Amygdala (tissue), 56 donors: ENCODE data around the gene SLC6A13.

Experiments
- DNase-seq, 56 donors: peaks; one replicate each; lab custom pipeline; 2025; lab: John Stamatoyannopoulos, UW

Gene SLC6A13

DNA sequence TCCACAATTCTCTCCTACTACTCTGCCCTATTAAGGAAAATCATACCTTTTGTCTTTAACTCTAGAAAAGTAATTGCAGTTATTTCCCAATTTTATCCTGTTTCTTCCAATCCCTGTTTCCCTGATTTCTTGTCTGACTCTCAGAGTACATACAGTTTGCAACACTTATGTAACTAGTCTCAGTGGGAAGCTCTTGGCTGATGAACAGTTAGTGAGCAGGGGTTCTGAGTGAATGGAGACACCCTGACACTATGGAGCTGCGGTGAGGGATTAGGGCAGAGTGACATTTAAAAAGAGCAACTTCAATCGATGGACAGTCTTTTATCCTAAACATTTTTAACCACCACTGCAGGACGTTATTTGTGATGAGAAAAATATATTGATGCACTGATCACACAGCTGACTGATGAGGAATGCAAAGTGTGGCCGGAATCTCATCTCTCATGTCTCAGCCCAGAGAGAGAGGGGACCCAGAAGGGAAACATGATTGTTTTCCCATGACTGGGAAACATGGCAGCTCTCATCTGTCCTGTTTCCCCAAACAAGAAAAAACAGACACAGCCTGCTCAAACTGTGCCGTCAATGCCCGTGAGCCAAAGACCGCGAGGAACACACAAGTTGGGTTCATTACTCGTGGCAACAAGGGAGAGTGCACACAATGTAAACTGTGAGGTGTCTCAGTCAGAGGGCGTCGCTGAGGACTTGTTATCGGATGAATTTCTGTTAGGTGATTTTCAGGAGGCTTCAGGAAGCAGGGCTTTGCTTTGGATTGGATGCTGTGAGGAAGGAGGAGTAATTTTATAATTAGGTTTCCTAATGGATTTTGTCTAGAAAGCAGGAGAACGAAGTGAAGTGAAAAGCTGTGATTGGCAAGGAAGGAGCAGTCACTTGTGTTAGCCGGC is 5.2 kb upstream of the SLC6A13 start:
- DNase-seq = peak in 2 of 56 donors; percentile 6 to 14

DNA sequence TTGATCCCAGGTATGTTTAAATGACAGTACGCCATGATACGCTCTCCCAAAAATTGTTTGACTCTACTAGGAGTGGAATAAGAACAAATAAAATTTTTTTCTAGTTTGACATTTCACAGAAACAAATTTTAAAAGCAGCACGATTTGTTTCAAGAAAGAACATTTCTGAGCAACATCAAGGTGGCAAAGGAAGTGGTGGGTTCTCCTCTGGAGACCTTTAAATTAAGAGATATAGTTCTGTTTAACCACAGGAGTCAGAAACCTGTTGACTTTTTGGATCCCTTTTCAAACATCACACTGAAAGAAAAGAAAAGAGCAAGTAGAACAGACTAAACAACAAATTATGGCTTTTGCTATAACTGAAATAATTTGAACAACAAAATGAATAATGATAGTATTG is 2.5 kb upstream of the SLC6A13 start:
- DNase-seq = no peak

DNA sequence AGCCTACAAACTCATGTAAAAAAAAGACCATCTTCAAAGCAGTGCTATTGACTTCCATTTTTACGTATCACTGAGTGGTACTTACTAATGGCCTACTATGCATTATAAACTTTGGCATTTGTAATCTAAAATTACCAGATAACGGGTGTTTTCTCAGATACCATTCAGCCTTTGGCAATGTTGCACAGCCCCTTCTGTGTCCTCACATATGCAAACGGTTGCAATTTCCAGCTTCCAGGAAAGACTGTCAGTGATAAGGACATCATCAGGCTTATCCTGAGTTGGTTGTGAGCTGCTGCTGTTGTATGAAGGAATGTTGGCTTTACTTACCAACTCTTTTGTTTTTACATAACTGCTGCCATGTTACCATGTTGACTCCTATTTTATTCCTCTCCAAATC is 1.6 kb upstream of the SLC6A13 start:
- DNase-seq = no peak

DNA sequence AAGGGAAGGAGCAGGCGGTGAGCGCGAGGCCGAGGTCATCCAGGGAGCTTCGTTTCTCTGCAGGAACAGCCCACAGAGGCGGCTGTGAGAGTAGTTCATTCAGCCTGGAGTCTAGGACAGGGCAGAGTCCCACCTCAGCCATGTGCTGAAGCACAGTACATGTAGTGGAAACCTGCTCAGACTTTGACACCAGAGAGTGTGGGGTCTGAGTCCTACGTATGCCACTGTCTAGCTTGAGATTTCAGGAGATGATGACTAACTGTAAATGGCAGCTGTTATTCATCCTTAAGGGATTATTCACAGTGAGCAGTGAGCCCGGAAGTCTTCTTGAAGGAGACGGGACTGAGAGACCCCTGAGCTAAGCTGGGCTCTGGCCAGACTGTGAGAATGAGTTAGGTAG is 938 bp upstream of the SLC6A13 start:
- no peak for DNase-seq

DNA sequence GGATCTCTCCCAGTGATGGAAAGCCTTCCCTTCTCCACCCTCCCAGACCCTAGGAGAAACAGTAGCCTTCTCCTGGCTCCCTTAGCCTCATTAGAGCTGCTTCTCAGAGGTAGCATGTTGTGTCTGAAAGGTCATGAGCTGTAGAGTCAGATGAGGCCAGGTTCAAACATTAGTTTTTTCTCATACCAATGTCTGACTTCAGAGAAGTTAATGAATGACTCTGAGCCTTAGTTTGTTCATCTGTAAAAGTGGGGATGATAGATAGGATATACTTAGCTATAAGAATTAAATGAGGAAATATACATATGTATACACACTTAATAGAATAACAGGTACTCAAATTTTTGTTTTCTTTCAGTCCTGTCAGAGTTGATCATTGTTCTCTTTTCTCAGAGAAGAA is 523 bp downstream of the SLC6A13 start:
- no peak for DNase-seq

DNA sequence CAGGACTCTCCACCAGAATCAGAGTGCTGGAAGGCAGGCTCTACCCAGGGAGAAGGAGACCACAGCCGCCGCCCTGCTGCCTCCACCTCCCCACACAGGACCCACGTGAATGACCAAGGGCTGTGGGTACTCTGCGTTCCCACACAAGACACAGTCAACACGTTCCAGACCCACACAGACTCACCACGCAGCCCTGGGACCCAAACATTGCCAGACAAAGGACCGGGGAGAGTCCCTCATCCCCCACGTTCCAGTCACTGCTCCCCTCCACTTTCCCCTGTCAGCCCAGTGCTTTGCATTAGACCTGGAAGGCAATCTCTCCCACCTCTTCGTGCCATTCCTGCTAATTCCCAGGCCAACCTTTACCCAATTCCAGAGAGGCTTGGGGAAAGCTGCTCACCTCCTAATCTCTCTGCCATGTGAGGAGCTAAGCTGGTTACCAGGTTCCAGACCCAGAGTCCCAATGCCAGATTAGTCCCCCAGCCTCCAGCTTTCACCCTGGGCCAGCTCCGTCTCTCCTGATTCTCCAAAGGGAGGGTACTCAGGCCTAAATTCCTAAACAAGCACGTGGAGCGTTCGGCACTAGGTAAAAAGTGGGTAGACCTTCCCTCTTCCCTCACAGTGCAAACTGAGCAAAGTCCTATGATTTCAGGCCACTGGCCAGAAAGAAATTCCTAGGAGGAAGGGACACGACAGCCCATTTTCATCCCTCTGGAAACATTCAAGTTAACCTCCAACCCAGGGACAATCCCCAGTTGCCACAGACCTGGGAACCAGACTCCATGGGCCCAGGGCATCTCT is 4.9 kb downstream of the SLC6A13 start:
- DNase-seq = no peak

DNA sequence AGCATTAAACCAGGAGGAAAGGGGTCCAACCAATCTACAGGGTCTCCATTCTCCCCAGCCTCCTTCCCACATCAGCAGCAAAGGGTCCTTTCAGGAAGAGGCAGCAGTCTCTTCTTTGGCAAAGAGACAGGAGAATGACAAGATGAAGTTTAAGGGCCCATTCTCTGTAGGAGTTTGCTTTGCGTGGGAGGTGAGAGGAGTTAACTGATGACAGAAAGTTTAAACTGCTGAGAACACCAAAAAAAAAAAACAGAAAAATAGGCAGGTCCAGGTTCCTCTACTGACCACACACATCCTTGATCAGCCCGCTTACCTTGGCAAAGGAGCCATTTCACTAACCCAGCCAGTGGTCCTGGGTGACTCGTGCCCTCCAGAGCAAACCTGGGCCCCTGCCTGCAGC is 5.7 kb downstream of the SLC6A13 start:
- no peak for DNase-seq

DNA sequence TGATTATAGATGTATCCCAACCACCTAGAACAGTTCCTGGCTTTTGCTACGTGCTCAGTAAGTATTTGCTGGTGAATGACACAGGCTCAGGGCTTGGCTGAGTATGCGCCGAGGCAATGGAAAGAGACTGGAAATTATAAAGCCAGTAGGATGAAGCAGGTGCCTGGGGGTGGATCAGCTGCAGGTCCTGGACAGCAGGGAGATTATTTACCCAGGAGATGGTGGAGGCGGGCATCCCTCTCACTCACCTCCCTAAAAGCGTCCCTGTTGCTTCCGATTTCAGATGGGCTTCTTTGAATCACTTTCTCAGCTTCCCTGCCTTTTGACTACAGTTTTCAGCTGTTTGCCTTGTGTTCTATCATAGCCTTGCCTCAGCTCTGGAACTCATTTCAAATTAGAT is 6.4 kb downstream of the SLC6A13 start:
- no peak for DNase-seq

DNA sequence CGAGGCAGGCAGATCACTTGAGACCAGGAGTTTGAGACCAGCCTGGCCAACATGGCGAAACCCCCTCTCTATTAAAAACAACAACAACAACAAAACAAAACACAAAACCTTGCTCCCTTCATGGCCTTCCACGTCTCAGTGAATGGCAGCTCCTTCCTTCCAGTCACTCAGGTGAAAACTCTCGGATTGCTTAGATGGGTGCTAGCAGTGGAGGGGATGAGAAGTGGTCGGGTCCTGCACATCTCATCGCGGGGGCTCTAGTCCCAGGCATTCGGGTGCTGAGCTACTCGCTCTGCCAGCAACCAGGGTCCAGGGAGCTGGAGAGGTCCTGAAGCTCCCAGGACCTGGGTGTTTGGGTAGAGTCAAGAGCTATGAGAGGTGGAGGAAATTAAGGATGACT is 7.7 kb downstream of the SLC6A13 start:
- no peak for DNase-seq

DNA sequence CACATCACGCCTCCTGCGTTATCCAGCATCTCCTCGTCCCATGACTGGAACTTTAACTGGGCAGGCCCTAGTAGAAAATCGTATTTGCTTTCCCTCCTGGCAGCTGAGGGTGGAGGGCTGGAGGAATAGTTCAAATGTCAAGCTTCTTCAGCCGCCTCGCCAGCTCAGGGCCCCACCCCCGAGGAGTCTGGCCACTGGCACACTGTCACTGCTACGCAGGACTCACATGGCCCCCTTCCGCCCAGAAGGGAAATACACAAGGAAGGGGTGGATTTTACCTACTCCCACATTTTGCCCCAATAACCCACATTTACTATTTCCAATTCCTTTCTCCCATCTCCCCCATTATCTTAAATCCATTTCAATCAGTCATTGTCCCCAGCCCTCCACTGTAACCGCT is 8.6 kb downstream of the SLC6A13 start:
- no peak for DNase-seq

DNA sequence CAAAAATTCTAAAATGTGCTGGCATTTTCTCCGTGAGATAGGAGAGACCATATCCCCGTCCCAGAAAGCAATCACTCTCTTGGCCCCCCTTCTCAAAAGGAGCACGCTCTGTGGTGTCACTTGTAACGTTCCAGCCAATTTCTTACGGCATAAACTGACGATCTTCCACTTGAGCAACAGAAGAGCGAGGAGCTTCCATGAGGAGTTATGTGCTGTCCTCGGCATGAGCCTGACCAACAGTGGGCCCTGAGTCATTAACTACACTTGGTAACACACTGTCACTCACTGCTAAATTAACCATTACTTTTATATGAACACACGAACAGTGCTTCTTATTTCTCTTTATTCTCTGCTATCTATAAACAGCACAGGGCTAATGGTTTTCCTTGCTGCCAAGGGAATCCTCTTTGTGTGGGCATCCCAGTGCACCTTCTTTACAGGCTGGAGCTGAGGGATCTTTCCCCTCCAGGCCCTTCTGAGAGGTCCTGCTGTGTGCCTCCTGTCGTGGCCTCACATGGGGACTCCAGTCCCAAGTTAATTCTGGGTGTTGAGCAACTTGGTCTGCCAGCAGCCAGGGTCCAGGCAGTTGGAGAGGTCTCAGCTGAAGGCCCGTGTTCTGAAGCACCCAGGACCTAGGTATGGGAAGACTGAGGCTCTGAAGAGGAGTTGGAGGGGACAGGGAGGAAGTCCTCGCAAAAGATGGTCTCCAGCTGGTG is 9.4 kb downstream of the SLC6A13 start:
- DNase-seq = no peak

DNA sequence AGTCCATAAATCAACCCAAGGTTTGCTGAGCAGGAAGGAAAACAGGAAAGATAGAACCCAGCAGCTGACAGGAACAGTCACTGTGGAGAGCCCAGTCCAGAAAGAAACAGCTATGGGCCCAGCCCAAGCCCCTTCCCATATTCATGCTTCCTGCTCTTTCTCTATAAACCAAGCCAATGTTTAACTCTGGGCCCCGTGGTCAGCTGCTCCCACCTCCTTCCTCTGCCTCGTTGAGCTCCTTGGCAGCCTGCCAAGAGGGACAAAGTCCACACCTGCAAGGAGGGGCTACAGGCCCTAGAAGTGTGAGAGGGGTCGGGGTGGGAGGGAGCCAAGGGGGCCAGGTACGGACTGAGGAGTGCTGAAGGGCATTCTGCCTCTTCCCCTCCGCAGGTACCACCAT is 10.0 kb downstream of the SLC6A13 start:
- DNase-seq = no peak

DNA sequence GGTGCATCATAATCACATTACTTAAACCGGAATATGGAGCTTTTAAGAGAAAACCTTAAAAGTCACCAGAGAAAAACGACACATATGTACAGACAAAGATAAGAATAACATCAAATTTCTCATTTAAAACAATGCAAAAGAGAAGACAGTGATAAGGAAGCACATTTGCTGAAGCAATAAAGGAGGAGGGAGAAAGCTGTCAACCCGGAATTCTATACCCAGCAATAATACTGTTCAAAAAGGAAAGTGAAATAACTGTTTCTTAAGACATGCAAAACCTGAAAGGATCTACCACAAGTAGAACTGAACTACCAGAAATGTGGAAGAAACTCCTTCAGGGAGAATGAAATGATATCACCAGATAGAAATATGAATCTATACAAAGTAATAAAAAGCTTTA is 15.4 kb downstream of the SLC6A13 start:
- DNase-seq = no peak

DNA sequence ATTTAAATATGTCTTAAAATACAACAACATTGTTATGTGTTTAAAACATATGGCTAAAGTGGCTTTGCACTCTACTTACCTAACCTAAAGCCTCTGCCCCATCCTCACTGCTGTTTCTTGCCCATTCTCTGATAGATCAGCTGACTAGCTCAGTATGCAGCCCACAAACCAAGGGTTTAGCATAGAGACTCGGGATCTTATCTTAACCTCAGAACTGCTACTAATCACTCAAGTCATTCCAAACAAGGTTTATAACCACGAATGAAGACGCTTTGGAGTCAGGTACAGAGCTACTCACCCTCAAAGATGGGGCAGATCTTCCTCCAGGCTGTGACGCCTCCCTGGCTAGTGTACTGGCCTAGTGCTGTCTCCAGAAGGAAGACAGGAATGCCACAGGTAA is 19.3 kb downstream of the SLC6A13 start:
- no peak for DNase-seq

DNA sequence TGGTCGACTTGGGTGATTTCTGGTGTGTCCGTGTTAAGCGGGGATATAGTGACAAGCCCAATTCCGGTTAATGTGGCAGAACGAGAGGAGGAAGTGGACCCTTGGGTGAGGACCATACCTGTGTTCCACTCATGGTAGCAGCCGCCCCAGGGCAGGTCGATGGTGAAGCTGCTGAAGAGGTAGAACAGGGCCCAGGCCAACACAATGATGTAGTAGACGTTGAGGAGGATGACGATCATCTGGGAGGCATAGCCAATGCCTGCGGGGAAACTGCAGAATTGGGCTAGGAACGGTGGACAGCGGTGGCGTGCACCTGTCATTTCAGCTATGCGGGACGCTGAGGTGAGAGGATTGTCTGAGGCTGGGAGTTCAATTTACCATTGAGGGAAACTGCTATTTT is 20.1 kb downstream of the SLC6A13 start:
- no peak for DNase-seq

DNA sequence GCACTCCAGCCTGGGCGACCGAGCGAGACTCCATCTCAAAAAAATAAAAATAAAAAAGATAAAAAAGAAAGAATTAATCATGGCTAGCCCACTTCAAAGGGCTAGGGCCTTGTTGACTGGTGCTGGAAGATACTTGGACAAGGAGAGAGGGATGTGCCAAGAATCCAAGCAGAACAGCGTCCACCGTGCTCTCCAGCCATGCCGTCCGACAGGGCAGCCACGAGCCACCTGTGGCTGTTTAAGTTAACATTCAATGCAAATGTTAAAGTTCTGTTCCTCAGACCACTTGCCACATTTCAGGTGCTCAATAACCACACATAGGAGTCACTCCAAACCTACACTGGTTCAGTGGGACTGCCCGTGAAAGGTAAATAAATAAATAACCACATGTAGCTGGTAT is 21.4 kb downstream of the SLC6A13 start:
- DNase-seq = no peak

DNA sequence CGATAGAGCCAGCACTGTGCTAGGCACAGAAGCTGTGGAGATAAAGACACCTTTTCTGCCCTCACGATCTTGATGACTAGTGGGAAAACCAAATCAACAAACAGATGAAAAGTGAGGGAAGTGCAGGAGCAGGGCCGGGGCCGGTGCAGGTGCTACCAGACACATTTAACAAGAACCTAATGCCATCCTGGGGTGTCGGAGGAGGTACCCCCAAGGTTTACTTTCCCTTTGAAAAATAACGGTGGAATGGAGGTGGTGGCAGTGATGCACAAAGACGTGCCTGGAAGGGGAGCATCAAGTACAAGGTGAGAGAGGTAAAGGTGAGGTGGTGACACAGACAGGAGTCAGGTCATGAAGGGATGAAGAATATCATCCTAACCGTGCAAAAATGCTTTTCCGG is 22.1 kb downstream of the SLC6A13 start:
- DNase-seq = no peak

DNA sequence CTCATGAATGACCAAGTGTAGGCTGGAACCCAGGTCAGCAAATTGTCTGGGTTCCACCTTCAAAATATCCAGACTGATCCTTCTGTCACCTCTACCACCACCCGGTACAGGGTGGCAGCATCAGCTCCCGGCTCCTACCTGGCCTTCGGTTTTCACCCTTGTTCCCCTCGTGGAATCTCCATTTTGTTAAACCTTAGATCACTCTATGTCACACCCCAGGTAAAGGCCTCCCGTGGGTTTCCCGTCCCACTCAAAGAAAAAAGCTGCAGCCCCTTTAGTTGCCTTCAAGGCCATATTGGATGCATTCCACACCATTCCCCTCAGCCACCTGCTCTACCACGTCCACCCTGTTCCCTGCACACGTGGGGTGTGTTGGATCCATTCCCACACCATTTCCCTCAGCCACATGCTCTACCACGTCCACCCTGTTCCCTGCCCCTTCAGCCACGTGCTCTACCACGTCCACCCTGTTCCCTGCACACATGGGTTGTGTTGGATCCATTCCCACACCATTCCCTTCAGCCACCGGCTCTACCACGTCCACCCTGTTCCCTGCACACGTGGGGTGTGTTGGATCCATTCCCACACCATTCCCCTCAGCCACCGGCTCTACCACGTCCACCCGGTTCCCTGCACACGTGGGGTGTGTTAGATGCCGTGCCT is 23.8 kb downstream of the SLC6A13 start:
- no peak for DNase-seq

DNA sequence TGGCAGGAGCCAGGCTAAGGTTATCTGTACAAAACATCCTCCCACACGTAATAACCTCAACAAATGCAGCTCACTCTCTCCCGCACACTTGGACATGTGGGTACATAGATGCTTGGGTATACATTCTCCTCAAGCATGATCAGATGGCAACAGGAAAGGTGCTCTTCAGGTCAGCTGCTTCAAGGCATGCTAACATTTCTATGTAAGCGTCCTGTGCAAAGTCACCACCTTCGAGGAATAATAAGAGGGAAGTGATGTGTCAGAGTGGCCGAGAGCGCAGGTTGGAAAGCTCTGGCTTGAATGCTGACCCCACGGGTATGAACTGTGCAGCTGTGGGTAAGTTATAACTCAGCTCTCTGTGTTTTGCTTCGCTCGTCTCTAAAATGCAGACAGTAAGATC is 24.5 kb downstream of the SLC6A13 start:
- DNase-seq = no peak

DNA sequence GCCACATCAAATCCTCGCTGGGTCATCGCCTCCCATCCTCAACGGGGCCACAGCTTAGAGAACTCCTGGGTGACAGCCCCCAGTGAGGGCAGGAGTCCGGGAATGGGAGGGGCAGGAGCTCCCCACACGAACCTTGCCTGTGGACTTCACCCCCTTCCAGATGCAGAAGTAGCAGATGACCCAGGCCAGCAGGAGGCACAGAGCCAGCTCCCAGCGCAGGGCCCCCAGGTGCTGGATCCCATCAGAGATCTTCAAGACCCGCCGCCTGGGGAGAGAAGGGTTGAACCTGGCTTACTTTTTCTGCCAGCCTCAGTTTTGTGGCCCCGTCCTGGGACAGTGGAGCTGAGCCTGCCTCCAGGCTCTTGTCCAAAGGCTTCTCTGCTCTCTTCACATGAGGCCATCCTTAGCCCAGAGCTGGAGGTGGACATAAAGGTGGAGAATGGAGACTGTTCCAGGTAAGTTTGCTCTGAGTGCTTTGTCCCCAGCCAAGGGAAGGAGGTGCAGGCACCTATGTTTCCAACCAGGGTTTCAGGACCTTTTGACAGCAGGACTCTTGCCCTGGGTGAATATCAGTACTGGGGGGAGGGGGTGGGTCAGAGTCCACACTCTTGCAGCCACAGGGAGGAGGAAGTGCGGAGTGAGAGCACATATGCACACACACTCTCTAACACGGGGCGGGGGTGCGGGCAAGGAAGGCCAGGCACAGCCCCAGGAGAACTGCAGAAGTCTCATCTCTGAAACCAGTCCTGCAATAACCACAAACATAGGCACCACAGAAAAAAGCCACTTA is 25.4 kb downstream of the SLC6A13 start:
- DNase-seq = no peak
